HepG2 (cell line): ENCODE results near the gene LUZP2.

Source experiments
- ARNT2 ChIP-seq: sonication (generic); formaldehyde crosslinking; IDR thresholded peaks from 2 replicates; pipeline ENCODE4 v1.8.0; 2022; ENCODE audit warnings: mild to moderate bottlenecking, low read depth, missing genetic modification reagents, moderate library complexity
- EED ChIP-seq: sonication (generic); formaldehyde crosslinking; IDR thresholded peaks from 2 replicates; pipeline ENCODE4 v1.5.0; 2020; ENCODE audit warnings: mild to moderate bottlenecking, missing genetic modification reagents
- POLR2A ChIP-seq, 2 experiments: IDR thresholded peaks; 2 replicates each; pipeline ENCODE4 v1.6.1; 2011; ENCODE audit warnings: low read depth in 2 of 2, low read length in 2 of 2, mild to moderate bottlenecking in 1 of 2, moderate library complexity in 1 of 2; ENCODE audit not compliant: insufficient read depth in 1 of 2
- POLR2AphosphoS5 ChIP-seq: IDR thresholded peaks from 2 replicates; pipeline ENCODE4 v1.6.1; 2012; ENCODE audit warnings: low read depth, low read length
- SAP130 ChIP-seq: IDR thresholded peaks from 2 replicates; pipeline ENCODE4 v1.6.1; 2016; ENCODE audit warnings: low read depth
- ZC3H13 ChIP-seq: sonication (generic); formaldehyde crosslinking; IDR thresholded peaks from 2 replicates; pipeline ENCODE4 v1.8.1; 2023; ENCODE audit warnings: mild to moderate bottlenecking, missing genetic modification reagents, moderate library complexity
- TF ChIP-seq, protein P1 (sequence below): sonication (generic); formaldehyde crosslinking; IDR thresholded peaks from 2 replicates; pipeline ENCODE4 v1.4.0; 2020; ENCODE audit warnings: missing genetic modification reagents
- TF ChIP-seq, protein P2 (sequence below): sonication (generic); formaldehyde crosslinking; IDR thresholded peaks from 2 replicates; pipeline ENCODE4 v1.8.0; 2022; ENCODE audit warnings: missing genetic modification reagents, low read depth, mild to moderate bottlenecking, borderline replicate concordance

DNA sequence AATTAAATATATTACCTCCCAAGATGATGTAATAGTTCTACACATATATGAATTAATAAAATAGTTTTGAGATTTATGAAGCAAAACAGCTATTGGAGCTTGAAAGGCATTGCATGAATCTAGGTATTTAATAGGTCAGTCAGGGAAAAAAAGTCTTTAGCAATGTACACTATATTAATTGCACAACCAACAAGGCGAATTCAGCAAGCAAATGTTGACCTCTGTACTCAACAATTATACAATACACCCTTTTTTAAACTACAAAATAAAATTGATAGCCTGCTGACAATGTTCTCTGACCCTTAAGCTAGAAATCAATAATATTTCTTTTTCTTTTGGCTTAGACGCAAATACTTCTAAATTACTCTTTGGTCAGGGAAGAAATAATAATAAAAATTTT, 345.5 kb downstream of the LUZP2 start:
- TF ChIP-seq EED (CRISPR knock-in tag) (no peak), POLR2A (IDR thresholded peaks at IDR 0.05; ENCODE audit: insufficient read depth in 1 of 2, low read depth in 2 of 2, low read length in 2 of 2) (no peak), ARNT2 (CRISPR knock-in tag) (no peak), POLR2AphosphoS5 (no peak), SAP130 (CRISPR knock-in tag) (no peak), ZC3H13 (CRISPR knock-in tag) (no peak)
- TF ChIP-seq, protein P1, sequence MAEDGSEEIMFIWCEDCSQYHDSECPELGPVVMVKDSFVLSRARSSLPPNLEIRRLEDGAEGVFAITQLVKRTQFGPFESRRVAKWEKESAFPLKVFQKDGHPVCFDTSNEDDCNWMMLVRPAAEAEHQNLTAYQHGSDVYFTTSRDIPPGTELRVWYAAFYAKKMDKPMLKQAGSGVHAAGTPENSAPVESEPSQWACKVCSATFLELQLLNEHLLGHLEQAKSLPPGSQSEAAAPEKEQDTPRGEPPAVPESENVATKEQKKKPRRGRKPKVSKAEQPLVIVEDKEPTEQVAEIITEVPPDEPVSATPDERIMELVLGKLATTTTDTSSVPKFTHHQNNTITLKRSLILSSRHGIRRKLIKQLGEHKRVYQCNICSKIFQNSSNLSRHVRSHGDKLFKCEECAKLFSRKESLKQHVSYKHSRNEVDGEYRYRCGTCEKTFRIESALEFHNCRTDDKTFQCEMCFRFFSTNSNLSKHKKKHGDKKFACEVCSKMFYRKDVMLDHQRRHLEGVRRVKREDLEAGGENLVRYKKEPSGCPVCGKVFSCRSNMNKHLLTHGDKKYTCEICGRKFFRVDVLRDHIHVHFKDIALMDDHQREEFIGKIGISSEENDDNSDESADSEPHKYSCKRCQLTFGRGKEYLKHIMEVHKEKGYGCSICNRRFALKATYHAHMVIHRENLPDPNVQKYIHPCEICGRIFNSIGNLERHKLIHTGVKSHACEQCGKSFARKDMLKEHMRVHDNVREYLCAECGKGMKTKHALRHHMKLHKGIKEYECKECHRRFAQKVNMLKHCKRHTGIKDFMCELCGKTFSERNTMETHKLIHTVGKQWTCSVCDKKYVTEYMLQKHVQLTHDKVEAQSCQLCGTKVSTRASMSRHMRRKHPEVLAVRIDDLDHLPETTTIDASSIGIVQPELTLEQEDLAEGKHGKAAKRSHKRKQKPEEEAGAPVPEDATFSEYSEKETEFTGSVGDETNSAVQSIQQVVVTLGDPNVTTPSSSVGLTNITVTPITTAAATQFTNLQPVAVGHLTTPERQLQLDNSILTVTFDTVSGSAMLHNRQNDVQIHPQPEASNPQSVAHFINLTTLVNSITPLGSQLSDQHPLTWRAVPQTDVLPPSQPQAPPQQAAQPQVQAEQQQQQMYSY (CRISPR knock-in tag): no peak
- TF ChIP-seq, protein P2, sequence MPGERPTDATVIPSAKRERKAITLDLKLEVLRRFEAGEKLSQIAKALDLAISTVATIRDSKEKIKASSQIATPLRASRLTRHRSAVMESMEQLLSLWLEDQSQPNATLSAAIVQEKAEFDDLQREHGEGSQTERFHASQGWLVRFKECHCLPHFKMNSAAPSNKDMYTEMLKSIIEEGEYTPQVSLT: no peak
